Psoas muscle (tissue), 8 donors: ENCODE results near the gene FBXW2. TPM values are rescaled to one million over a fixed set of nuclear protein-coding genes. Genes with fewer than 3 reads are reported as not detected.

Experiments
- ATAC-seq, 4 donors: fragments of 200-7000 bp; cut with Tn5 transposase; one replicate each; pipeline ENCODE4 v1.9.1; 2020; ENCODE audit warnings: moderate library complexity in 3 of 4, mild to moderate bottlenecking in 2 of 4
- DNase-seq, 2 donors: peaks; one replicate each; pipeline ENCODE4 v3.0.0-alpha.2; 2020
- H3K27ac ChIP-seq: fragments of 200-600 bp; one replicate; pipeline ENCODE4 v1.8.0; 2022
- H3K27me3 ChIP-seq, 3 donors: fragments of 200-600 bp in 1 of 3; one replicate each; pipeline versions ENCODE4 v1.6.1 to v1.8.0; 2013 to 2022; ENCODE audit warnings: low read length in 2 of 3, mild to moderate bottlenecking in 2 of 3, moderate library complexity in 1 of 3; ENCODE audit not compliant: insufficient read depth in 3 of 3
- H3K36me3 ChIP-seq, 2 donors: fragments of 200-600 bp in 1 of 2; one replicate each; pipeline versions ENCODE4 v1.6.1 to v1.8.0; 2013 to 2022; ENCODE audit warnings: low read depth in 1 of 2, mild to moderate bottlenecking in 1 of 2, moderate library complexity in 1 of 2; ENCODE audit not compliant: insufficient read depth in 1 of 2
- H3K4me1 ChIP-seq: fragments of 200-600 bp; one replicate; pipeline ENCODE4 v1.8.0; 2022
- H3K4me3 ChIP-seq: fragments of 200-600 bp; one replicate; pipeline ENCODE4 v1.8.0; 2022; ENCODE audit warnings: mild to moderate bottlenecking
- H3K9me3 ChIP-seq: fragments of 200-600 bp; one replicate; pipeline ENCODE4 v1.8.0; 2022
- WGBS, 3 donors: extraction: QIAGEN DNeasy Blood & Tissue Kit; methylation state at CpG; one replicate each; pipeline versions ENCODE4 v1.1.6 to v1.1.7; 2013; 5-methylcytosine and 5-hydroxymethylcytosine counted together
- intact Hi-C, 2 donors: fragments of 100-400 bp; cut with DNase I; formaldehyde crosslinking; loops; one replicate each; pipeline versions ENCODE4 v1.11.0 to v1.14.2; 2022
- polyA plus RNA-seq, 3 donors: library from polyadenylated mRNA; stranded (reverse); fragments of 200-250 nt; gene quantifications; one replicate each; pipeline ENCODE4 v1.2.3, GENCODE V29; 2013
- total RNA-seq, 4 donors: library from RNA; stranded (reverse); fragmentation: NEBNext Ultra II Directional in 2 of 4; extraction: Animal tissue kit (Norgen Biotek cat#: 25700) in 2 of 4; gene quantifications; one replicate each; pipeline versions ENCODE4 v1.2.1 to v1.2.4, GENCODE V29; 2021 to 2023
- TF ChIP-seq, protein P1 (sequence below): fragments of 200-600 bp; IDR thresholded peaks from one replicate; pipeline ENCODE4 v1.8.0; 2022; ENCODE audit warnings: antibody characterized with exemption
- donor health status: healthy with polysubstance abuse.
- donor health status: DM: no; HTN: no; CAD: no; lungs with moderate emphysema.
- donor health status: Bipolar disorder and iron deficiency.
- donor health status: healthy.
- donor health status: DM: yes; HTN: yes; CAD: no.
- donor health status: DM: no; HTN: no; CAD: no.
- donor health status: DM: no; HTN: no; CAD: no.
- donor health status: DM: yes; HTN: yes; CAD: no.

FBXW2 gene
- total and polyA plus RNA-seq, 7 donors, result 8.0 to 36.8 (median 25.3) TPM

DNA sequence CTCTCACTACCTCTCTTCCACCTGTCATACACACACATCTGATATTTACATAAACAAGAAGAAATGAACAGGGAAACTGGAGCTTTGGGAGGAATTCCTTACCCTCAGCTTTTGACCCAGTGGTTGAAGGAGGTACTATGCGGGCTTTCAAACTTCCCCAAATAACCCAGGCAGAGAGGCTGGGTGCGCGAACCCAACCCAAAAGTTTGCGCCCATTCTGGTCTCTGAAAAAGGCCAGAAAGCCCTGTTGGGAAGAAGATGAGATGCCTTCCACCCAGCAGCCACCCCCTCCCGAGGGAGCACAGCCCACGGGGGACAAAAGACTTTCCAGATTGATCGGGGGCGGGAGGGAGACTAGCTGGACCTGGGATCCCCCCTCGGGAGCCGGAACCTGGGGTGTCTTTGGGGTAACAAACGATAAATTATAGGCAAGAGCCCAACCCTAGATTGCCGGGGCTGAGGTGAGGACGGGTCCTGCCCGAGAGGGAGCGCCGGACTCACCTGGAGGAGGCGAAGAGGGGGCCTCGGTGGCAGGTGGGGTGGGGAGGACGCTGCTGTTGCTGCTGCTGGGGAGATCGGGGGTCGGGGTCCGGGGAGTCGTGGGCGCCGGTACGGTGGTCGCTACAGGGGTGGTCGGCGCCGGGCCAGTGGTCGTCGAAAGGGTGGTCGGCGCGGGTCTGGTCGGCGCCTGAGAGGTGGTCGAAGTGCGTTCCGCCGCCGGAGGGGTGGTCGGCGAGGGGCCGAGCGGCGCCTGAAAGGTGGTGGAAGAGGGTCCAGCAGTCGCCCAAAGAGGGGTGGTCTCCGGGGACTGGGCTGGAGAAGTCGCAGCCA is 79.7 kb downstream of the FBXW2 start:
- H3K36me3 ChIP-seq, result no peaks in the 10 kb centered on the region
- H3K27ac ChIP-seq, result peak overlapping the region; percentile 75
- DNase-seq, result peak; percentile 26 to 59
- WGBS, 3 donors, result 1% methylated on average over 48 to 50 of the region's 50 CpGs
- no peaks in the 10 kb centered on the region for H3K27me3 ChIP-seq
- TF ChIP-seq, protein P1, sequence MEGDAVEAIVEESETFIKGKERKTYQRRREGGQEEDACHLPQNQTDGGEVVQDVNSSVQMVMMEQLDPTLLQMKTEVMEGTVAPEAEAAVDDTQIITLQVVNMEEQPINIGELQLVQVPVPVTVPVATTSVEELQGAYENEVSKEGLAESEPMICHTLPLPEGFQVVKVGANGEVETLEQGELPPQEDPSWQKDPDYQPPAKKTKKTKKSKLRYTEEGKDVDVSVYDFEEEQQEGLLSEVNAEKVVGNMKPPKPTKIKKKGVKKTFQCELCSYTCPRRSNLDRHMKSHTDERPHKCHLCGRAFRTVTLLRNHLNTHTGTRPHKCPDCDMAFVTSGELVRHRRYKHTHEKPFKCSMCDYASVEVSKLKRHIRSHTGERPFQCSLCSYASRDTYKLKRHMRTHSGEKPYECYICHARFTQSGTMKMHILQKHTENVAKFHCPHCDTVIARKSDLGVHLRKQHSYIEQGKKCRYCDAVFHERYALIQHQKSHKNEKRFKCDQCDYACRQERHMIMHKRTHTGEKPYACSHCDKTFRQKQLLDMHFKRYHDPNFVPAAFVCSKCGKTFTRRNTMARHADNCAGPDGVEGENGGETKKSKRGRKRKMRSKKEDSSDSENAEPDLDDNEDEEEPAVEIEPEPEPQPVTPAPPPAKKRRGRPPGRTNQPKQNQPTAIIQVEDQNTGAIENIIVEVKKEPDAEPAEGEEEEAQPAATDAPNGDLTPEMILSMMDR, result no peak
- ATAC-seq, result no peak
- no peaks in the 10 kb centered on the region for H3K9me3 ChIP-seq
- intact Hi-C loops, result loop anchor here in 1 of 2 donors (10.0 kb wide), 1 partner anchor 89 kb away; no protein-coding TSS in a partner anchor
- H3K4me1 ChIP-seq, result peaks cover 23% of the 10 kb centered on the region
- H3K4me3 ChIP-seq, result peak overlapping the region; percentile 83

DNA sequence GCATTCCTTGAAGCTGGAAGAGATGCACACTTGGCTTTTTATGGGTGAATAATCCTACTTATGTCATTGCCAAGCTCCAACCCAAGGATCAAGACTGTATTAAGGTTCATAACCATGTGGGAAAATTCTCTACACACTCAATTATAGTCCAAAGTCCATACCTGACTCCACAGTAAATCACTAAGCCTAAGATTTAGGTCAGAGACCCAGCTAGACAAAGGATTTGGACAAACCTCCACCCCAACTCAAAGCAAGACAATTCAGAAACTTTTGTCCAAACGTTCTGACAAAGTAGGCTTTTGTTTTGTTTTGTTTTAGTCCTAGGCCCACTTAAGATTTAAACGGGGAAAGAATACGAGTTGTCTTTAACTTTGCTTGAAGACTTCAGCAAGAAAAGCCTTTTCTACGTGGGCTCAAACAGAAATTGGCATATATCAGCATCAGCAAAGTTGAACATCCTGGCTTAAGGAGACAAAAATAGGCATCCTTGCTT is 80.6 kb downstream of the FBXW2 start:
- Histone ChIP-seq H3K4me3 (peak overlapping the region; percentile 83), H3K27ac (peak overlapping the region; percentile 75), H3K36me3 (no peaks in the 10 kb centered on the region), H3K9me3 (no peaks in the 10 kb centered on the region), H3K4me1 (peaks cover 23% of the 10 kb centered on the region), H3K27me3 (no peaks in the 10 kb centered on the region)
- ATAC-seq, result no peak
- DNase-seq, result no peak
- 25 to 32% (median 27%) methylated on average over 4 of the region's 4 CpGs for WGBS, 3 donors
- TF ChIP-seq, protein P1, result no peak
- intact Hi-C loops, result loop anchor here in 1 of 2 donors (10.0 kb wide), 1 partner anchor 88 kb away; no protein-coding TSS in a partner anchor

GRCh38 chr9:120711841-120712538 is 81.2 kb downstream of the FBXW2 start:
- no peak for DNase-seq
- H3K4me1 ChIP-seq, result peaks cover 23% of the 10 kb centered on the region

DNA sequence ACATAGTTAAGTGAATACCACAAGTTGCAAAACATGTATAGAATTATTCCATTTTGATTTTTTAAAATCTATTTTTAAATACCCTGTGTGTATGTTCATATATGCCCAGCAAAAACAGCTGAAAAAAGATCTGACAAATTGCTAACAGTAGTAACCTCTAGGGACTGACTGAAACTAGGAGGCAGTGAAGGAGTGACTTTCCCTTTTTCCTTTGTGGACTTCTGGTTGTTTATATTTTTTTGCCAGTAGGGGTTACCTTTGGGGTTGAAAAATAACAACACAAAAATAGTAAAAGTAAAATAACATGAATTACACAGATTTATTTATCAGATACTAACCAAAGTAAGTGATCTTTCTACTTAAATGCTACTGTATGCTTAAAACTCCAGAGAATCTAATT is 81.9 kb downstream of the FBXW2 start:
- Histone ChIP-seq H3K4me3 (peak overlapping the region; percentile 83), H3K27ac (peak overlapping the region; percentile 75), H3K36me3 (no peaks in the 10 kb centered on the region), H3K9me3 (no peaks in the 10 kb centered on the region), H3K27me3 (no peaks in the 10 kb centered on the region), H3K4me1 (peaks cover 23% of the 10 kb centered on the region)
- ATAC-seq, result no peak
- intact Hi-C loops, result loop anchor here in 1 of 2 donors (10.0 kb wide), 1 partner anchor 87 kb away; no protein-coding TSS in a partner anchor
- no peak for DNase-seq
- TF ChIP-seq, protein P1, result no peak

More at GRCh38 chr9:120711841-120712538, 81.2 kb downstream of the FBXW2 start:
- no peak for ATAC-seq
- TF ChIP-seq, protein P1, result no peak
- Histone ChIP-seq H3K27ac (peak overlapping the region; percentile 75), H3K36me3 (no peaks in the 10 kb centered on the region), H3K9me3 (no peaks in the 10 kb centered on the region), H3K27me3 (no peaks in the 10 kb centered on the region), H3K4me3 (peak overlapping the region; percentile 83)
- intact Hi-C loops, result loop anchor here in 1 of 2 donors (10.0 kb wide), 1 partner anchor 87 kb away; no protein-coding TSS in a partner anchor
- 37 to 52% (median 40%) methylated on average over 5 of the region's 5 CpGs for WGBS, 3 donors
